OCI-LY7 (cell line): ENCODE measurements around the gene TCERG1L.

Source experiments
- CTCF ChIP-seq: fragments of 200-600 bp; sonication (generic); conservative IDR thresholded peaks from 2 replicates; pipeline ENCODE4 v1.5.1; 2014; ENCODE audit warnings: mild to moderate bottlenecking, antibody characterized with exemption, low read length, moderate library complexity, mixed read lengths
- EZH2phosphoT487 ChIP-seq: fragments of 200-600 bp; sonication (generic); IDR thresholded peaks from 2 replicates; pipeline ENCODE4 v1.6.1; 2018; ENCODE audit warnings: low read depth, borderline replicate concordance, mild to moderate bottlenecking, mixed run types, antibody characterized with exemption, low read length, moderate library complexity, mixed read lengths

- no peak for TF ChIP-seq EZH2phosphoT487
- no peak for TF ChIP-seq CTCF
Measured at GRCh38 chr10:131046194-131046593, 265.3 kb downstream of the TCERG1L start.
